Neural cell (in vitro differentiated cells): ENCODE data around the gene COLGALT1. TPM values are rescaled to one million over a fixed set of nuclear protein-coding genes. Genes with fewer than 3 reads are reported as not detected.

Source experiments
- H2AFZ ChIP-seq: fragments of 200-600, 300-800 bp; sonication (generic), shearing (Covaris generic); 2 replicates; pipeline ENCODE4 v1.6.0; 2014; ENCODE audit warnings: low read depth, mild to moderate bottlenecking, antibody characterized with exemption, low read length, moderate library complexity
- H3F3A ChIP-seq: fragments of 200-600 bp; shearing (Covaris generic); 2 replicates; pipeline ENCODE4 v1.6.1; 2016; ENCODE audit warnings: mild to moderate bottlenecking, moderate library complexity, mixed read lengths, antibody characterized with exemption, low read length; ENCODE audit not compliant: insufficient read depth, poor library complexity, severe bottlenecking
- H3K27ac ChIP-seq: fragments of 200-600, 300-800 bp; sonication (generic), shearing (Covaris generic); 2 replicates; pipeline ENCODE4 v1.5.1; 2014; ENCODE audit warnings: mild to moderate bottlenecking, low read length, moderate library complexity
- H3K27me3 ChIP-seq: fragments of 300-800, 200-600 bp; sonication (generic), shearing (Covaris generic); 2 replicates; pipeline ENCODE4 v1.6.0; 2014; ENCODE audit warnings: mild to moderate bottlenecking, low read depth, low read length, moderate library complexity; ENCODE audit not compliant: insufficient read depth
- H3K36me3 ChIP-seq: fragments of 300-800, 200-600 bp; sonication (generic), shearing (Covaris generic); 2 replicates; pipeline ENCODE4 v1.5.1; 2014; ENCODE audit warnings: mild to moderate bottlenecking, antibody characterized with exemption, low read length, moderate library complexity; ENCODE audit not compliant: insufficient read depth
- H3K4me2 ChIP-seq: fragments of 300-800, 200-600 bp; sonication (generic), shearing (Covaris generic); 2 replicates; pipeline ENCODE4 v1.6.0; 2014; ENCODE audit warnings: mild to moderate bottlenecking, low read length
- H3K4me3 ChIP-seq: fragments of 300-800, 200-600 bp; sonication (generic), shearing (Covaris generic); 2 replicates; pipeline ENCODE4 v1.5.1; 2014; ENCODE audit warnings: mild to moderate bottlenecking, low read length, moderate library complexity
- H3K79me2 ChIP-seq: fragments of 200-600 bp; shearing (Covaris generic); replicated peaks from 2 replicates; pipeline ENCODE4 v1.6.0; 2014; ENCODE audit warnings: mild to moderate bottlenecking, low read length, moderate library complexity; ENCODE audit not compliant: insufficient read depth
- H3K9ac ChIP-seq: fragments of 300-800, 200-600 bp; sonication (generic), shearing (Covaris generic); 2 replicates; pipeline ENCODE4 v1.6.1; 2016; ENCODE audit warnings: mild to moderate bottlenecking, low read length, mixed read lengths
- H3K9me2 ChIP-seq: fragments of 200-600 bp; shearing (Covaris generic); 2 replicates; pipeline ENCODE4 v1.6.1; 2016; ENCODE audit warnings: mild to moderate bottlenecking, low read length, mixed read lengths; ENCODE audit not compliant: insufficient read depth
- H3K9me3 ChIP-seq: fragments of 200-600, 300-800 bp; sonication (generic), shearing (Covaris generic); 2 replicates; pipeline ENCODE4 v1.6.1; 2016; ENCODE audit warnings: mild to moderate bottlenecking, mixed run types, low read length, moderate library complexity, mixed read lengths
- H4K20me1 ChIP-seq: fragments of 200-600 bp; shearing (Covaris generic); 2 replicates; pipeline ENCODE4 v1.6.1; 2016; ENCODE audit warnings: mild to moderate bottlenecking, mixed run types; ENCODE audit not compliant: insufficient read depth
- EP300 ChIP-seq: fragments of 450-650 bp; conservative IDR thresholded peaks from 2 replicates; pipeline ENCODE4 v1.6.1; 2014; ENCODE audit warnings: antibody characterized with exemption, mild to moderate bottlenecking, moderate library complexity; ENCODE audit not compliant: poor library complexity, severe bottlenecking
- EZH2 ChIP-seq: fragments of 200-600, 300-800 bp; shearing (Covaris generic), sonication (generic); IDR thresholded peaks from 2 replicates; pipeline ENCODE4 v1.6.1; 2014; ENCODE audit warnings: antibody characterized with exemption, low read length, borderline replicate concordance, mild to moderate bottlenecking; ENCODE audit not compliant: insufficient read depth, poor library complexity, severe bottlenecking
- MXI1 ChIP-seq: fragments of 450-650 bp; conservative IDR thresholded peaks from 2 replicates; pipeline ENCODE4 v1.6.1; 2014; ENCODE audit warnings: antibody characterized with exemption, mild to moderate bottlenecking; ENCODE audit not compliant: poor library complexity, severe bottlenecking
- POLR2AphosphoS5 ChIP-seq: IDR thresholded peaks from 2 replicates; pipeline ENCODE4 v1.6.1; 2012
- RAD21 ChIP-seq: fragments of 450-650 bp; conservative IDR thresholded peaks from 2 replicates; pipeline ENCODE4 v1.6.1; 2014; ENCODE audit warnings: antibody characterized with exemption, mild to moderate bottlenecking, moderate library complexity
- SMC3 ChIP-seq: fragments of 450-650 bp; conservative IDR thresholded peaks from 2 replicates; pipeline ENCODE4 v1.6.1; 2014; ENCODE audit warnings: antibody characterized with exemption, mild to moderate bottlenecking, moderate library complexity; ENCODE audit not compliant: poor library complexity
- TAF1 ChIP-seq: IDR thresholded peaks from 2 replicates; pipeline ENCODE4 v1.6.1; 2012; ENCODE audit warnings: low read depth
- polyA plus RNA-seq: library from polyadenylated mRNA; depleted of rRNA; stranded (reverse); fragments of >200 nt; gene quantifications from 2 replicates; pipeline ENCODE4 v1.2.3, GENCODE V29; 2014
- TF ChIP-seq, protein P1 (sequence below): fragments of 450-650 bp; IDR thresholded peaks from 2 replicates; pipeline ENCODE4 v1.5.1; 2014; ENCODE audit warnings: antibody characterized with exemption, mild to moderate bottlenecking, moderate library complexity; ENCODE audit not compliant: poor library complexity, severe bottlenecking
- TF ChIP-seq, protein P2 (sequence below): IDR thresholded peaks from 2 replicates; pipeline ENCODE4 v1.6.1; 2012; ENCODE audit warnings: borderline replicate concordance

COLGALT1 gene
- polyA plus RNA-seq, 1 donor from 2014 or later: 18.8 TPM

DNA sequence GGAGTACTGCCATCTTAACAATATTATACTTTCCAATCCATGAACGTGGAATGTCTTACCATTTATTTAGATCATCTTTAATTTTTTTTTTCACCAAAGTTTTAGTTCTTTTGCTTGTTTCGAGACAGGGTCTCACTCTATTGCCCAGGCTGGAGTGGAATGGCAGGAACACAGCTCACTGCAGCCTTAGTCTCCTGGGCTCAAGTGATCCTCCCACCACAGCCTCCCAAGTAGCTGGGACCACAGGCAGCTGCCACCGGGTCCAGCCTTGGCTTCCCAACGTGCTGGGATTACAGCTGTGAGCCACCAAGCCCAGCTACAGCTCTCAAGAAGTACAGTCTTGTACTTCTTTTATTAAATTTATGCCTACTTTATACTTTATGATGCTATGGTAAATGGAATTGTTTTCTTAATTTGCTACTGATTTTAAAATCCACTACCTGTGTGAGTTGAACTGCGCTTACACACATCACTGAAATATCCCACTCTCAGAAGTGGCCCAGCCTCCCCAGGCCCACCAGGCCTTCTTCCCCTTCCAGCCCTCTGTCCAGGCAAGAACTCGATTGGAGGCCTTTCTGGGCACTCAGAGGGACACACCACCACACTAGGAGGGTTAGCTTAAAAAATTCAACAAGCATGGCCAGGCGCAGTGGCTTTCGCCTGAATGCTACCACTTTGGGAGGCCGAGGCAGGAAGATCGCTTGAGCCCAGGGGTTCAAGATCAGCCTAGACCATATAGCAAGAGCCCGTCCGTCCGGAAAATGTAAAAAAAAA lies 45.0 kb upstream of the COLGALT1 start:
- Histone ChIP-seq H3K9me3 (no peaks in the 10 kb centered on the region), H3K79me2 (peaks cover 12% of the 10 kb centered on the region), H3K4me2 (peak overlapping the region; percentile 57), H3K4me3 (peak overlapping the region; percentile 93), H3K27me3 (no peaks in the 10 kb centered on the region), H3K36me3 (no peaks in the 10 kb centered on the region), H4K20me1 (no peaks in the 10 kb centered on the region), H3F3A (no peaks in the 10 kb centered on the region), H2AFZ (no peak overlapping the region), H3K9me2 (no peaks in the 10 kb centered on the region), H3K9ac (peak overlapping the region; percentile 93), H3K27ac (no peak overlapping the region)
- no peak for TF ChIP-seq EP300
- TF ChIP-seq, protein P1, sequence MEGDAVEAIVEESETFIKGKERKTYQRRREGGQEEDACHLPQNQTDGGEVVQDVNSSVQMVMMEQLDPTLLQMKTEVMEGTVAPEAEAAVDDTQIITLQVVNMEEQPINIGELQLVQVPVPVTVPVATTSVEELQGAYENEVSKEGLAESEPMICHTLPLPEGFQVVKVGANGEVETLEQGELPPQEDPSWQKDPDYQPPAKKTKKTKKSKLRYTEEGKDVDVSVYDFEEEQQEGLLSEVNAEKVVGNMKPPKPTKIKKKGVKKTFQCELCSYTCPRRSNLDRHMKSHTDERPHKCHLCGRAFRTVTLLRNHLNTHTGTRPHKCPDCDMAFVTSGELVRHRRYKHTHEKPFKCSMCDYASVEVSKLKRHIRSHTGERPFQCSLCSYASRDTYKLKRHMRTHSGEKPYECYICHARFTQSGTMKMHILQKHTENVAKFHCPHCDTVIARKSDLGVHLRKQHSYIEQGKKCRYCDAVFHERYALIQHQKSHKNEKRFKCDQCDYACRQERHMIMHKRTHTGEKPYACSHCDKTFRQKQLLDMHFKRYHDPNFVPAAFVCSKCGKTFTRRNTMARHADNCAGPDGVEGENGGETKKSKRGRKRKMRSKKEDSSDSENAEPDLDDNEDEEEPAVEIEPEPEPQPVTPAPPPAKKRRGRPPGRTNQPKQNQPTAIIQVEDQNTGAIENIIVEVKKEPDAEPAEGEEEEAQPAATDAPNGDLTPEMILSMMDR: no peak
- no peak for TF ChIP-seq POLR2AphosphoS5
- TF ChIP-seq, protein P2, sequence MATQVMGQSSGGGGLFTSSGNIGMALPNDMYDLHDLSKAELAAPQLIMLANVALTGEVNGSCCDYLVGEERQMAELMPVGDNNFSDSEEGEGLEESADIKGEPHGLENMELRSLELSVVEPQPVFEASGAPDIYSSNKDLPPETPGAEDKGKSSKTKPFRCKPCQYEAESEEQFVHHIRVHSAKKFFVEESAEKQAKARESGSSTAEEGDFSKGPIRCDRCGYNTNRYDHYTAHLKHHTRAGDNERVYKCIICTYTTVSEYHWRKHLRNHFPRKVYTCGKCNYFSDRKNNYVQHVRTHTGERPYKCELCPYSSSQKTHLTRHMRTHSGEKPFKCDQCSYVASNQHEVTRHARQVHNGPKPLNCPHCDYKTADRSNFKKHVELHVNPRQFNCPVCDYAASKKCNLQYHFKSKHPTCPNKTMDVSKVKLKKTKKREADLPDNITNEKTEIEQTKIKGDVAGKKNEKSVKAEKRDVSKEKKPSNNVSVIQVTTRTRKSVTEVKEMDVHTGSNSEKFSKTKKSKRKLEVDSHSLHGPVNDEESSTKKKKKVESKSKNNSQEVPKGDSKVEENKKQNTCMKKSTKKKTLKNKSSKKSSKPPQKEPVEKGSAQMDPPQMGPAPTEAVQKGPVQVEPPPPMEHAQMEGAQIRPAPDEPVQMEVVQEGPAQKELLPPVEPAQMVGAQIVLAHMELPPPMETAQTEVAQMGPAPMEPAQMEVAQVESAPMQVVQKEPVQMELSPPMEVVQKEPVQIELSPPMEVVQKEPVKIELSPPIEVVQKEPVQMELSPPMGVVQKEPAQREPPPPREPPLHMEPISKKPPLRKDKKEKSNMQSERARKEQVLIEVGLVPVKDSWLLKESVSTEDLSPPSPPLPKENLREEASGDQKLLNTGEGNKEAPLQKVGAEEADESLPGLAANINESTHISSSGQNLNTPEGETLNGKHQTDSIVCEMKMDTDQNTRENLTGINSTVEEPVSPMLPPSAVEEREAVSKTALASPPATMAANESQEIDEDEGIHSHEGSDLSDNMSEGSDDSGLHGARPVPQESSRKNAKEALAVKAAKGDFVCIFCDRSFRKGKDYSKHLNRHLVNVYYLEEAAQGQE: no peak
- TF ChIP-seq RAD21: no peak
- TF ChIP-seq MXI1: no peak
- TF ChIP-seq EZH2: no peak
- TF ChIP-seq TAF1: no peak
- TF ChIP-seq SMC3: no peak

DNA sequence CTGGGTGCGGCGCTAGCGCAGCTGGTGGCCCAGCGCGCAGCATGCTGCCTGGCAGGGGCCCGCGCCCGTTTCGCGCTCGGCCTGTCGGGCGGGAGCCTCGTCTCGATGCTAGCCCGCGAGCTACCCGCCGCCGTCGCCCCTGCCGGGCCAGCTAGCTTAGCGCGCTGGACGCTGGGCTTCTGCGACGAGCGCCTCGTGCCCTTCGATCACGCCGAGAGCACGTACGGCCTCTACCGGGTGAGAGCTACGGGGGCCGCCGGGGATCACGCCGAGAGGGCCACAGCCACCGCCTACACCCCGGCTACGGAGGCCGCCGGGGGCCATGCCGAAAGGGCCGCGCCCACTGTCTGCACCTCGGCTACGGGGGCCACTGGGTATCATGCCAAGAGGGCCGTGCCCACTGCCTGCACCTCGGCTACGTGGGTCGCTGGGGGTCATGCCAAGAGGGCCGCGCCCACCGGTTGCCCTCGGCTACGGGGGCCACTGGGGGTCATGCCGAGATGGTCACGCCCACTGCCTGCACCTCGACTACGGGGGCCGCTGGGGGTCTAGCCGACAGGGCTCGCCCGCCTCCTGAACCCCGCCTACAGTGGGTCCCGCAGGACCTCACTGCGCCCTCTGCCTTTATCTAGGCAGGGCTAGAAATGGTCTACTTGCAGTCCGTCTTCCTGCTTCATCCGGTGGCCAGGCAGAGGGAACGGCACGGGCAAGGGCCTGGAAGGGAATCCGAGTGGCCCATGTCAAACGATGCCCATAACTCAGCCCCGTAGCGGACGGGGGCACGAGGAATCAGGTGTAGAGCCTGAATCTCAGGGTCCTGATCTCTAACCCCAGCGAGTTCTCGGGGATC lies 43.5 kb upstream of the COLGALT1 start:
- TF ChIP-seq SMC3 (peak; percentile 27), RAD21 (peak; percentile 8), EZH2 (no peak), MXI1 (peak; percentile 91), EP300 (no peak), TAF1 (no peak), POLR2AphosphoS5 (peak; percentile 54)
- TF ChIP-seq, protein P1: peak; percentile 44
- TF ChIP-seq, protein P2: peak; percentile 52
- no peaks in the 10 kb centered on the region for H3F3A ChIP-seq

More for the DNA sequence above, 43.5 kb upstream of the COLGALT1 start:
- Histone ChIP-seq H3K27me3 (no peaks in the 10 kb centered on the region), H3K9ac (peak overlapping the region; percentile 93), H3K79me2 (peaks cover 12% of the 10 kb centered on the region), H3K36me3 (no peaks in the 10 kb centered on the region), H4K20me1 (no peaks in the 10 kb centered on the region), H3K4me2 (peak overlapping the region; percentile 82), H3K9me3 (no peaks in the 10 kb centered on the region), H2AFZ (peak overlapping the region; percentile 80), H3K9me2 (no peaks in the 10 kb centered on the region), H3K4me3 (peak overlapping the region; percentile 93), H3K27ac (peak overlapping the region; percentile 82)
